Natural killer cell (primary cell): Measurements from ENCODE around the gene KRT24. TPM values are rescaled to one million over a fixed set of nuclear protein-coding genes. Genes with fewer than 3 reads are reported as not detected.

ENCODE experiments used
- ATAC-seq, 3 donors: fragments of 150-1000 bp in 2 of 3; fragments of 200-7000 bp in 1 of 3; cut with Tn5 transposase; 1 replicate in 1 of 3; 2 replicates in 2 of 3; pipeline ENCODE4 v1.10.0; 2021; ENCODE audit warnings: mild to moderate bottlenecking in 2 of 3, moderate library complexity in 2 of 3
- DNase-seq, 2 donors: peaks; one replicate each; pipeline versions ENCODE4 v3.0.0 to v3.0.0-alpha.2; 2013 to 2021; ENCODE audit warnings: mixed read lengths in 1 of 2
- H3K27ac ChIP-seq: one replicate; pipeline ENCODE4 v1.5.1; 2013; ENCODE audit warnings: mild to moderate bottlenecking, low read length
- H3K27me3 ChIP-seq: one replicate; pipeline ENCODE4 v1.6.1; 2013; ENCODE audit warnings: low read length; ENCODE audit not compliant: control insufficient read depth, insufficient read depth
- H3K36me3 ChIP-seq: one replicate; pipeline ENCODE4 v1.6.1; 2013; ENCODE audit warnings: low read length; ENCODE audit not compliant: control insufficient read depth, insufficient read depth
- H3K4me1 ChIP-seq: one replicate; pipeline ENCODE4 v1.6.1; 2013; ENCODE audit warnings: low read length; ENCODE audit not compliant: control insufficient read depth, insufficient read depth
- H3K4me3 ChIP-seq: one replicate; pipeline ENCODE4 v1.5.1; 2013; ENCODE audit warnings: low read length
- H3K9me3 ChIP-seq: one replicate; pipeline ENCODE4 v1.6.1; 2013; ENCODE audit warnings: low read length; ENCODE audit not compliant: control insufficient read depth, insufficient read depth
- H3K27ac Mint-ChIP-seq, 2 donors: one replicate each; pipeline ENCODE4 v1.8.0; 2022; ENCODE audit warnings: mild to moderate bottlenecking in 2 of 2, mixed read lengths in 2 of 2, moderate library complexity in 1 of 2
- H3K27me3 Mint-ChIP-seq, 2 donors: one replicate each; pipeline ENCODE4 v1.8.0; 2022; ENCODE audit warnings: low read depth in 2 of 2, mixed read lengths in 2 of 2
- H3K36me3 Mint-ChIP-seq: one replicate; pipeline ENCODE4 v1.8.0; 2022; ENCODE audit warnings: mixed read lengths
- H3K4me1 Mint-ChIP-seq, 2 donors: one replicate each; pipeline ENCODE4 v1.8.0; 2022; ENCODE audit warnings: mixed read lengths in 2 of 2
- H3K4me3 Mint-ChIP-seq: one replicate; pipeline ENCODE4 v1.8.0; 2022; ENCODE audit warnings: mild to moderate bottlenecking, moderate library complexity, mixed read lengths
- H3K9me3 Mint-ChIP-seq, 2 donors: one replicate each; pipeline ENCODE4 v1.8.0; 2022; ENCODE audit warnings: mixed read lengths in 2 of 2
- WGBS: methylation state at CpG from one replicate; pipeline ENCODE4 v1.1.7; 2013; ENCODE audit warnings: missing lambda C conversion rate; ENCODE audit not compliant: insufficient coverage; 5-methylcytosine and 5-hydroxymethylcytosine counted together
- intact Hi-C: fragments of 100-400 bp; cut with micrococcal nuclease; formaldehyde crosslinking; loops from one replicate; pipeline ENCODE4 v1.14.2; 2022
- total RNA-seq, 4 donors: library from RNA; stranded (reverse); fragments of 120-200 nt in 1 of 4; gene quantifications; one replicate each; pipeline versions ENCODE4 v1.2.3 to v1.2.4, GENCODE V29; 2013 to 2022
- TF ChIP-seq, protein P1 (sequence below): fragments of 200-600 bp; IDR thresholded peaks from one replicate; pipeline ENCODE4 v1.8.0; 2022; ENCODE audit warnings: antibody characterized with exemption

The KRT24 gene
- total RNA-seq, 3 donors from 2014 or later (not counting 1 experiment from before 2014, with no cell fraction given) = not detected

DNA sequence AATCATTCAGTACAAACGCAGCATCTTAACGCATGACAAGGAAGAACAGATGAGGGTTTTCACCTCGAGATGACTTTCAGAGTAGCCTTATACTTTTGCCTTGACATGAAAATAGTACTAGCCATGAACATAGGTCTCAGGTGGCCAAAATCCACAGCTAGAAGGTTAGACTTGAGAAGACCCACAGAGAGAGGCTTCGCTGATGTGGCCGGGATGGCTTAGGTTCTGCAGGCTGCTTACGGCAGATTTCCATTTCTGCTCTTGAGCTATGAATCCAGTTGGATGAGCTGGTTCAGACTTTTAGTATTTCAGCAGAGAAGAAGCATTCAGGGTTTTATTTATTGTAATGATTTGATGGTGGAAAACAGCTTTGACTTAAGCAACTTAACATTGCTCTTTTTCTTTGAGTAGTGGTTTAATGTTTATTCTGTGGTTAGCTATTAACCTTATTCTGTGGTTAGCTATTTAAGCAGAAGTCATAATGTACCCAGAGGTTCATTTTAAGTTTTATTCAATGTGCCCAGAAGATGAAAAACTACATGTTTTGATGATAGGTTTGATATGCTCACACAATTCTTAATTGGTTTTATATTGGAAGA lies 7.6 kb downstream of the KRT24 start:
- Histone ChIP-seq H3K4me3 (no peak overlapping the region), H3K27ac (no peak overlapping the region), H3K4me1 (no peaks in the 10 kb centered on the region), H3K9me3 (no peaks in the 10 kb centered on the region), H3K27me3 (no peaks in the 10 kb centered on the region), H3K36me3 (no peaks in the 10 kb centered on the region)
- Mint-ChIP-seq H3K27ac (no peak overlapping the region), H3K9me3 (no peaks in the 10 kb centered on the region), H3K4me1 (no peaks in the 10 kb centered on the region), H3K36me3 (no peaks in the 10 kb centered on the region), H3K4me3 (no peak overlapping the region), H3K27me3 (peaks cover 31 to 75% of the 10 kb centered on the region in 2 donors)
- ATAC-seq (no peak), DNase-seq (no peak)
- intact Hi-C loops = no loop called here
- WGBS = 88% methylated on average over 6 of the region's 6 CpGs
- TF ChIP-seq, protein P1, sequence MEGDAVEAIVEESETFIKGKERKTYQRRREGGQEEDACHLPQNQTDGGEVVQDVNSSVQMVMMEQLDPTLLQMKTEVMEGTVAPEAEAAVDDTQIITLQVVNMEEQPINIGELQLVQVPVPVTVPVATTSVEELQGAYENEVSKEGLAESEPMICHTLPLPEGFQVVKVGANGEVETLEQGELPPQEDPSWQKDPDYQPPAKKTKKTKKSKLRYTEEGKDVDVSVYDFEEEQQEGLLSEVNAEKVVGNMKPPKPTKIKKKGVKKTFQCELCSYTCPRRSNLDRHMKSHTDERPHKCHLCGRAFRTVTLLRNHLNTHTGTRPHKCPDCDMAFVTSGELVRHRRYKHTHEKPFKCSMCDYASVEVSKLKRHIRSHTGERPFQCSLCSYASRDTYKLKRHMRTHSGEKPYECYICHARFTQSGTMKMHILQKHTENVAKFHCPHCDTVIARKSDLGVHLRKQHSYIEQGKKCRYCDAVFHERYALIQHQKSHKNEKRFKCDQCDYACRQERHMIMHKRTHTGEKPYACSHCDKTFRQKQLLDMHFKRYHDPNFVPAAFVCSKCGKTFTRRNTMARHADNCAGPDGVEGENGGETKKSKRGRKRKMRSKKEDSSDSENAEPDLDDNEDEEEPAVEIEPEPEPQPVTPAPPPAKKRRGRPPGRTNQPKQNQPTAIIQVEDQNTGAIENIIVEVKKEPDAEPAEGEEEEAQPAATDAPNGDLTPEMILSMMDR = no peak

DNA sequence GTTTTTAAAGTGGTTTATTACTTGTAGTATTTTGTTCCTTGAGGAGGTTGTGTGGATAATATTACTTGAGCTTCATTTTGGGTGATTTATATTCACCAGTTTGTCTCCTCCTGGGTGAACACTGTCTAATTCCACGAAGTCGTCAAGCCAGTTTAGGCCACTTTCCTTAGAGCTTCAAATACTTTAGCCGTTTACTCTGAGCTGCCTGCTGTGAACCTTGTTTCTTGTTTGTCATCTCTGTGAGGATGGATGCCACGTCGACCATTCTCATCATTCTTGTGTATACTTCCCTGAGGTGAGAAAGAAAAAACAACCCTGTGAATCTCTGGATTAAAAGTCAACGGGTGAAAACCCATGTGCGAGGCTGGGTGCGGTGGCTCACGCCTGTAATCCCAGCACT lies 9.0 kb downstream of the KRT24 start:
- Histone ChIP-seq H3K27me3 (no peaks in the 10 kb centered on the region), H3K36me3 (no peaks in the 10 kb centered on the region), H3K4me3 (no peak overlapping the region), H3K4me1 (no peaks in the 10 kb centered on the region), H3K27ac (no peak overlapping the region), H3K9me3 (no peaks in the 10 kb centered on the region)
- H3K27ac Mint-ChIP-seq = no peak overlapping the region
- H3K27me3 Mint-ChIP-seq = peaks cover 31 to 67% of the 10 kb centered on the region in 2 donors
- 87% methylated on average over 9 of the region's 9 CpGs for WGBS
- TF ChIP-seq, protein P1 = no peak
- H3K4me1 Mint-ChIP-seq = no peaks in the 10 kb centered on the region
- no peak overlapping the region for H3K4me3 Mint-ChIP-seq
- H3K36me3 Mint-ChIP-seq = no peaks in the 10 kb centered on the region
- ATAC-seq (no peak), DNase-seq (no peak)
- intact Hi-C loops = no loop called here
- H3K9me3 Mint-ChIP-seq = no peaks in the 10 kb centered on the region

DNA sequence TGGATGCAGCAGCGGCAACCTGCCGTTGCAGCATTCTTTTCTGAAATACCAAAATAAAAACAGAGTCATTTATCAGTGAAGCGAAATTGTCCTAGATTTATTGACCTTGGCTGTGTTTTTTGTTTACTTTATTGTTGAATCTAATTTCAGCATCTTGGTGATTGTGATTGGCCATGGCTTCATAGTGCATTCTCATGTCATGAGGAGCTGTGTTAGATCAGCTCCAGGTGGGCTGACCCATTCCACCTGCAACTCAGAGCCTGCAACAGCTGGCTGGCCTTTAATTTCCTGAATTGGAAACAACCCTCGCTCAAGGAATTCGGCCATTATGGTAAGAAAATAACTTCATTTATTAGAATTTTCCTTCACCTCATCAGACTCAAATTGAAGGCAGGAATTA lies 16.4 kb downstream of the KRT24 start:
- WGBS = 97% methylated on average over 3 of the region's 5 CpGs
- Mint-ChIP-seq H3K27me3 (peaks cover 10 to 16% of the 10 kb centered on the region in 2 donors), H3K4me1 (no peaks in the 10 kb centered on the region), H3K27ac (no peak overlapping the region), H3K4me3 (no peak overlapping the region), H3K36me3 (no peaks in the 10 kb centered on the region), H3K9me3 (no peaks in the 10 kb centered on the region)
- no peak overlapping the region for H3K27ac ChIP-seq
- intact Hi-C loops = no loop called here
- H3K4me3 ChIP-seq = no peak overlapping the region
- no peak for ATAC-seq
- no peaks in the 10 kb centered on the region for H3K9me3 ChIP-seq
- TF ChIP-seq, protein P1 = no peak
- no peaks in the 10 kb centered on the region for H3K36me3 ChIP-seq
- H3K27me3 ChIP-seq = peaks cover 4% of the 10 kb centered on the region
- no peak for DNase-seq
- H3K4me1 ChIP-seq = no peaks in the 10 kb centered on the region

DNA sequence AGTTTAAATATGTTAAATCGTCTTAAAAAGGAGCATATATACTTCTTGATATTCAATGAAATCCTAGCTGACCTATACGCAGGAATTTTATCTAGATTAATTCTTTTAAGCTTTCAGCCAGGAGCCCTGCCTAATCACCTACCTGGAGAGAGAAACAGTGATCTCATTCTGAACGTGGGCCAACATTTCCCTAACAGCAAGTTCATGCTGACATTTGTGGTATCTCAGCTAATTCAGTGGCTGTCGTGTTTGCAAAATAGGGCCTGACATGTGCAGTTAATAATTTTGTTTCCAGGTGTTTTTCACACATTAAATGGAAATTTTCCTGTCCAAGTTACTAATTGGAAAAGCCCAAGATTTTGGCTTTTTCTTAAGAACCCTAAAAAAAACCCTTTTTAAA lies 17.4 kb downstream of the KRT24 start:
- no peaks in the 10 kb centered on the region for H3K4me1 Mint-ChIP-seq
- Histone ChIP-seq H3K27ac (no peak overlapping the region), H3K27me3 (peaks cover 6% of the 10 kb centered on the region), H3K4me1 (no peaks in the 10 kb centered on the region), H3K9me3 (no peaks in the 10 kb centered on the region), H3K4me3 (no peak overlapping the region), H3K36me3 (no peaks in the 10 kb centered on the region)
- H3K36me3 Mint-ChIP-seq = no peaks in the 10 kb centered on the region
- TF ChIP-seq, protein P1 = no peak
- peaks cover 11 to 15% of the 10 kb centered on the region in 2 donors for H3K27me3 Mint-ChIP-seq
- H3K9me3 Mint-ChIP-seq = no peaks in the 10 kb centered on the region
- 85% methylated on average over 4 of the region's 4 CpGs for WGBS
- DNase-seq = no peak
- H3K4me3 Mint-ChIP-seq = no peak overlapping the region
- no peak for ATAC-seq
- intact Hi-C loops = no loop called here
- H3K27ac Mint-ChIP-seq = no peak overlapping the region
